Fibroblast of pulmonary artery (primary cell): Measurements from ENCODE around the gene SAA4.
"Not testable (repeated sequence)": the region's sequence is repeated elsewhere in the genome, so short reads cannot be mapped to it uniquely, and the experiment has no call there.

Source experiments
- DNase-seq: peaks from one replicate; pipeline ENCODE4 v3.0.0-alpha.2; 2010; ENCODE audit warnings: low read depth
- H3K4me3 ChIP-seq: replicated peaks from 2 replicates; pipeline ENCODE4 v1.5.1; 2011; ENCODE audit warnings: low read depth, mild to moderate bottlenecking, control low read depth, low read length, moderate library complexity
- TF ChIP-seq, protein P1 (sequence below): IDR thresholded peaks from 2 replicates; pipeline ENCODE4 v1.5.1; 2011; ENCODE audit warnings: mild to moderate bottlenecking, control low read depth, low read length, inconsistent platforms; ENCODE audit errors: missing control alignments

The SAA4 gene

DNA sequence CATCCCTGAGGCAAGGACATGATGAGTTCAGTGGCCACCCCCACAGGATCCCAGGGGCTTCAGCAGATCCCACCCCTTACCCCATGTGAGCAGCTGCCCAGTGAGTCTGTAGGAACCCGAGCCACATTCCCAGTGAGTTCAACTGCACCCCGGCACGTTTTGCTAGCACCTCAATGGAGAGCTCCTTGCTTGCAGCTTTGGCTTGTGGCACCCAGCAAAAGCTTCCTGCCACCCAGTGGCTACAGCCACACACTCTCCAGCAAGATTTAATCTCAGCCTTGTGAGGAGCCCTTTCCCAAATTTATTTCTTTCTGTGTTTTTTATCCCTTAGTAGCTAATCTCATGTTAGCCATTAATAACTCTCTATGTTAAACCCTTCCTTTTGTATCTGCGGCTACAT lies 33.5 kb upstream of the SAA4 start:
- DNase-seq: no peak
- TF ChIP-seq, protein P1, sequence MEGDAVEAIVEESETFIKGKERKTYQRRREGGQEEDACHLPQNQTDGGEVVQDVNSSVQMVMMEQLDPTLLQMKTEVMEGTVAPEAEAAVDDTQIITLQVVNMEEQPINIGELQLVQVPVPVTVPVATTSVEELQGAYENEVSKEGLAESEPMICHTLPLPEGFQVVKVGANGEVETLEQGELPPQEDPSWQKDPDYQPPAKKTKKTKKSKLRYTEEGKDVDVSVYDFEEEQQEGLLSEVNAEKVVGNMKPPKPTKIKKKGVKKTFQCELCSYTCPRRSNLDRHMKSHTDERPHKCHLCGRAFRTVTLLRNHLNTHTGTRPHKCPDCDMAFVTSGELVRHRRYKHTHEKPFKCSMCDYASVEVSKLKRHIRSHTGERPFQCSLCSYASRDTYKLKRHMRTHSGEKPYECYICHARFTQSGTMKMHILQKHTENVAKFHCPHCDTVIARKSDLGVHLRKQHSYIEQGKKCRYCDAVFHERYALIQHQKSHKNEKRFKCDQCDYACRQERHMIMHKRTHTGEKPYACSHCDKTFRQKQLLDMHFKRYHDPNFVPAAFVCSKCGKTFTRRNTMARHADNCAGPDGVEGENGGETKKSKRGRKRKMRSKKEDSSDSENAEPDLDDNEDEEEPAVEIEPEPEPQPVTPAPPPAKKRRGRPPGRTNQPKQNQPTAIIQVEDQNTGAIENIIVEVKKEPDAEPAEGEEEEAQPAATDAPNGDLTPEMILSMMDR: no peak

GRCh38 chr11:18269252-18269651 lies 32.6 kb upstream of the SAA4 start:
- not testable (repeated sequence) for H3K4me3 ChIP-seq, DNase-seq

More for the DNA sequence above, 33.5 kb upstream of the SAA4 start:
- no peak overlapping the region for H3K4me3 ChIP-seq

DNA sequence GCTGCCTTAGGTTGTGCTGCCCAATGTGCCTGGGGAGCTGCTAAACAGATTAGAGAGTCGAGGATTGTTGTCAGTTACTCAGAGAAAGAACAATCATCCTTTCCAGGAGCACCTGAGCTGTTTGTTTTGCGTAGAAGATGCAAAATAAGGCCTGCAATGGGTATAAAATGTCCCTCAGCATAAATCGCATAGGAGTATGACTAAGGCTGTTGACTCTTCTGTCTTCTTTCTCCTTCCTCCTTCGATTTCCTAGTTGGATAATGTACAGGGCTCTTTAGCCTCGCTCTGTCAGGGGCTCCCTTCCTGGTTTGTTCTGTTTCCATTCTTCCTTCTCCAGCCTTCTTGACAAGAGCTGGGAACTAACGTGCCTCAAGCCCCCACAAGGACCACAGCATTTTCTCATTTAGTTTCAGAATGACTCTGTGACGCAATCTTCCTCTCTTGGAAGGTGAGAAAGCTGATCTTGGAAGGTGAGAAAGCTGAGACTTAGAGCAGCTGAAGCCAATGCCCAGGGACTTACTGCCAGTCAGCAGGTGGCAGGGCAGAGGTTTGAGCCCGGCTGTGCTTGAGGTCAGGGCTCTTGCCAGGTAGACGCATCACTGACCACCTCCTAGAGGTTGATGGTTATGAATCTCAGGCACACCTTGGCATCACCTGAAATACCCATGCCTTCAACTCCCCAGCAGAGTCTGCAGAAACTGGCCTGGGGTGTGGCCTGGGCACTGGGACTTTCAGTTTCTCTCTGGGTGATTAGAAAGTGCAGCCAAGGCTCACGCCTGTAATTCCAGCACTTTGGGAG lies 30.9 kb upstream of the SAA4 start:
- not testable (repeated sequence) for DNase-seq, H3K4me3 ChIP-seq

DNA sequence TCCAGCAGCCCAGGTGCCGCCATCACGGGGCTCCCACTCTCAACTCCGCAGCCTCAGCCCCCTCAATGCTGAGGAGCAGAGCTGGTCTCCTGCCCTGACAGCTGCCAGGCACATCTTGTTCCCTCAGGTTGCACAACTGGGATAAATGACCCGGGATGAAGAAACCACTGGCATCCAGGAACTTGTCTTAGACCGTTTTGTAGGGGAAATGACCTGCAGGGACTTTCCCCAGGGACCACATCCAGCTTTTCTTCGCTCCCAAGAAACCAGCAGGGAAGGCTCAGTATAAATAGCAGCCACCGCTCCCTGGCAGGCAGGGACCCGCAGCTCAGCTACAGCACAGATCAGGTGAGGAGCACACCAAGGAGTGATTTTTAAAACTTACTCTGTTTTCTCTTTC lies 29.3 kb upstream of the SAA4 start, which contains the start of gene SAA1:
TSS of gene SAA1 (plus strand) at position 316 of the 400 bp plus-strand sequence. CDS start 624 bp downstream, outside the sequence.
- TF ChIP-seq, protein P1: no peak
- H3K4me3 ChIP-seq: no peak within 1 kb of the TSS
- peak; percentile 24 for DNase-seq

DNA sequence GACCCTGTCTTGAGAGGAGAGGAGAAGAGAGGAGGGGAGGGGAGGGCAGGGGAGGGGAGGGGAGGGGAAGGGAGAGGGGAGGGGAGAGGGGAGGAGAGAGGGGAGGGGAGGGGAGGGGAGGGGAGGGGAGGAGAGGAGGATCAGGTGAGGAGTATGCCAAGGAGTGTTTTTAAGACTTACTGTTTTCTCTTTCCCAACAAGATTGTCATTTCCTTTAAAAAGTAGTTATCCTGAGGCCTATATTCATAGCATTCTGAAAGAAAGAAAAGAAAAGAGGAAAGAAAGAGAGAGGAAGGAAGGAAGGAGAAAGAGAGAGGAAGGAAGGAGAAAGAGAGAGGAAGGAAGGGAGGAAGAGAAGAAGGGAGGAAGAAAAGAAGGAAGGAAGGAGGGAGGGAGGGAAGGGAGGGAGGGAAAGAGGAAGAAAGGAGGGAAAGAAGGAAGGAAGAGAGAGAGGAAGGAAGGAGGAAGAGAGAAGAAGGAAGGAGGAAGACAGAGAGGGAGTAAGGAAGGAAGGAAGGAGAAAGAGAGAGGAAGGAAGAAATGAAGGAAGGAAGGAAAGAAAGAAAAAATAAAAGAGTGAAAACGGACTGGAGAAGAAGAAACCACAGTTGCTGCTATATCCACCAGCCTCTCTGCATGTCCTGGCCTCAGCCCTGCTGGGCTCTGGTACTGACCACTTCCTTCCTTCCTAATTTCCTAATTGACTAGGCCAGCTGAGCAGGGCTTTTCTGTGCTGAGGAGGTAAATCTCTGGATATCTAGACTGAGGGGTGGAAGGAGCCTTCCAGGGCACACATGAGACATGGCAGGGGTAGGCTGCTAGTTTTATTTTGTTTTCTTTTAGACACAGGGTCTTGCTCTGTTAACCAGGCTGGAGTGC lies 28.3 kb upstream of the SAA4 start:
- no peak for DNase-seq
- TF ChIP-seq, protein P1: no peak
- no peak overlapping the region for H3K4me3 ChIP-seq

DNA sequence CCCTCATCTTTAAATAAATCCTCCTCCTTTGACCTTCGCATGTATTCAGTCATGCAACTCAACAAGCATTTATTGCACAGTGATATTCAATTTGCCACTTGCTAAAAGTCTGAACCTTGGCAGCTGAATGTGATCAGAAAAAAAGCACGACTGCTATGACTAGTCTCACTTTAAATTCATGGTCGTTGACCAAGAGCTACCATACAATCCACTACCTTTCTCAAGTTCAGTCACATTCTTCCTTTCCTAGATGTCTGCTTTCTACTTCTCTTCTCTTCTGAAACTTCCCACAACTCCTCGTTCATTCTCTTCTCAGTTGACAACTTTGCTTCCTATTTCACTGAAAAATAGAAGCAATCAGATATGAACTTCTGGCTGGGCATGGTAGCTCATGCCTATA lies 27.4 kb upstream of the SAA4 start:
- DNase-seq: no peak
- TF ChIP-seq, protein P1: no peak
- H3K4me3 ChIP-seq: no peak overlapping the region

DNA sequence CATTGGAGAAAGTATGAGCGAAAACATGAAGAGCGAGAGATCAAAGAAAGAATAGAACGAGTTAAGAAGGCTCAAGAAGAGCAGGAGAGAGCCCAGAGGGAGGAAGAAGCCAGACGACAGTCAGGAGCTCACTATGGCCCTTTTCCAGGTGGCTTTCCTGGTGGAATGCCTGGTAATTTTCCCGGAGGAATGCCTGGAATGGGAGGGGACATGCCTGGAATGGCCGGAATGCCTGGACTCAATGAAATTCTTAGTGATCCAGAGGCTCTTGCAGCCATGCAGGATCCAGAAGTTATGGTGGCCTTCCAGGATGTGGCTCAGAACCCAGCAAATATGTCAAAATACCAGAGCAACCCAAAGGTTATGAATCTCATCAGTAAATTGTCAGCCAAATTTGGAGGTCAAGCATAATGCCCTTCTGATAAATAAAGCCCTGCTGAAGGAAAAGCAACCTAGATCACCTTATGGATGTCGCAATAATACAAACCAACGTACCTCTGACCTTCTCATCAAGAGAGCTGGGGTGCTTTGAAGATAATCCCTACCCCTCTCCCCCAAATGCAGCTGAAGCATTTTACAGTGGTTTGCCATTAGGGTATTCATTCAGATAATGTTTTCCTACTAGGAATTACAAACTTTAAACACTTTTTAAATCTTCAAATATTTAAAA lies 26.2 kb upstream of the SAA4 start:
- not testable (repeated sequence) for H3K4me3 ChIP-seq, DNase-seq

DNA sequence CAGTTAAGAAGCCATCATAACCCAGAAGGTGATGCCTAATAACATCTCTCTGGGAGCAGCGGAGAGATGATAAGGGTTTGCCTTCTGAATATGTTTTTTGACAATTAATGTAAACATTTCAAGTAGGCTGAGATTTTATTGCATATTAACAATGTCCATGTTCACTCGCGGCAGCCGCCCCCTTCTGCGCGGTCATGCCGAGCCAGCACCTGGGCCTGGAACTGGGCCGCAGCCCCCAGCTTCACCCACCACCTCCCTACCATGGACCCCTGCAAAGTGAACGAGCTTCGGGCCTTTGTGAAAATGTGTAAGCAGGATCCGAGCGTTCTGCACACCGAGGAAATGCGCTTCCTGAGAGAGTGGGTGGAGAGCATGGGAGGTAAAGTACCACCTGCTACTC lies 25.1 kb upstream of the SAA4 start:
- TF ChIP-seq, protein P1: no peak
- no peak overlapping the region for H3K4me3 ChIP-seq

More for the DNA sequence above, 25.1 kb upstream of the SAA4 start:
- no peak for DNase-seq
